ENCODE results near the gene TACSTD2.
"Not testable (repeated sequence)": the region's sequence is repeated elsewhere in the genome, so short reads cannot be mapped to it uniquely, and the experiment has no call there.

The TACSTD2 gene

GRCh38 chr1:58566339-58566738 lies 10.7 kb downstream of the TACSTD2 start:
- no peak overlapping the region for H3K4me3 ChIP-seq (ENCODE audit: low read depth, low read length)
- no peak for TF ChIP-seq CTCF (IDR thresholded peaks at IDR 0.05; ENCODE audit: low read depth, low read length)

GRCh38 chr1:58563715-58564114 lies 13.3 kb downstream of the TACSTD2 start:
- not testable (repeated sequence) for H3K4me3 ChIP-seq (ENCODE audit: low read depth, low read length)

- no peak for TF ChIP-seq CTCF (IDR thresholded peaks at IDR 0.05; ENCODE audit: low read depth, low read length)
- no peak overlapping the region for H3K4me3 ChIP-seq (ENCODE audit: low read depth, low read length)
Observed at GRCh38 chr1:58561633-58562032, 15.4 kb downstream of the TACSTD2 start.

GRCh38 chr1:58555393-58555792 lies 21.7 kb downstream of the TACSTD2 start:
- TF ChIP-seq CTCF (IDR thresholded peaks at IDR 0.05; ENCODE audit: low read depth, low read length): no peak
- H3K4me3 ChIP-seq (ENCODE audit: low read depth, low read length): no peak overlapping the region

GRCh38 chr1:58551186-58552140 lies 25.6 kb downstream of the TACSTD2 start:
- TF ChIP-seq CTCF (IDR thresholded peaks at IDR 0.05; ENCODE audit: low read depth, low read length): no peak
- no peak overlapping the region for H3K4me3 ChIP-seq (ENCODE audit: low read depth, low read length)

- not testable (repeated sequence) for H3K4me3 ChIP-seq (ENCODE audit: low read depth, low read length)
Observed at GRCh38 chr1:58549291-58549690, 27.8 kb downstream of the TACSTD2 start.

- TF ChIP-seq CTCF (IDR thresholded peaks at IDR 0.05; ENCODE audit: low read depth, low read length): no peak
- H3K4me3 ChIP-seq (ENCODE audit: low read depth, low read length): no peak overlapping the region
Observed at GRCh38 chr1:58548371-58548770, 28.7 kb downstream of the TACSTD2 start.

GRCh38 chr1:58546520-58547308 lies 30.3 kb downstream of the TACSTD2 start, which contains the start of gene OMA1:
OMA1 (minus strand) TSS chr1:58546726; CDS start chr1:58539294, 7,432 bp downstream.
- H3K4me3 ChIP-seq (ENCODE audit: low read depth, low read length): peak within 1 kb of the TSS; percentile 68
- TF ChIP-seq CTCF (IDR thresholded peaks at IDR 0.05; ENCODE audit: low read depth, low read length): peak; percentile 96
